SKM-1 (cell line): ENCODE measurements around the gene SKIDA1.

Experiments used
- DNase-seq: peaks from one replicate; lab custom pipeline; 2025; ENCODE audit not compliant: unreplicated experiment; lab: John Stamatoyannopoulos, UW

The SKIDA1 gene

DNA sequence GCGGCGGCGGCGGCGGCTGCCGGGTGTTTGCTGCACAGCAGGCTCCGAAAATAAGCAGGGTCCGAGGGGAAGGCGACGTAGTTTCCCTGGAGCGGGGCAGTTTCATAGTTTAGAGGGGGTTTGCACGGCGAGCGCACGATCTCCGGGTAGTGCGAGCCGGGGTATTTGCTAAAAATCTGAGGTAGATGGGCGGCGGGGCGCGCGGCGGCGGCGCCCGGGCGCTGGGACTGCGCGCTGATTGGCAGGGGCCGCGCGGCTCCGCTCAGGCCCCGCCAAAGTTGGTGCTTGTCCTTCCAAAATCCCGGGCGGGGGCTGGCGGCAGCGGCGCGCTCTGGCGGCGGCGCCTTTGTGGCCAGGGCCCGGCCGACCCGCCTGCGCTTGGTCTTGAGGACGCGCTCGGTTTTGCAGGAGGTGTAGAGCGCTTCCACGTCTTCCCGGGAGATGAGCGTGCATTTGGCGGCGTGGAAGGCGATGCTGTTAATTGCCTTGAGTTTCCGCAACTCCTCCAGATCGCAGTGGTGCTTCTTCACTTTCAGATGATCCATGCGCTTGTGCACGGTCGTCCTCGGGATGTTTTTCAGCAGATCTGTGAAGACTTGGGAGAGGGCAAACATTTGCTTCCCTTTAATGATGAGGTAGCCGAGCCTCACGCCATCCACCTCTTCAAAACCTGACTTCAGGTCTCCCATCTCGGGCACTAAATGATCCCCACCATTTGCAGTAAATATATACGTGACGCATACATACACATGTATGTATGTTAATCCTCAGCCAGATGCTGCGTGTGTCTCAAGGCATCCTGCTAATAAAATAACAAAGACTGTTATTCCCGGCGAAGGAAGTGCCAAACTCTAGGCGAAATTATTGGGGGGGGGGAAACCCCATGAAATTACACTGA is 8.1 kb downstream of the SKIDA1 start:
- DNase-seq = no peak

DNA sequence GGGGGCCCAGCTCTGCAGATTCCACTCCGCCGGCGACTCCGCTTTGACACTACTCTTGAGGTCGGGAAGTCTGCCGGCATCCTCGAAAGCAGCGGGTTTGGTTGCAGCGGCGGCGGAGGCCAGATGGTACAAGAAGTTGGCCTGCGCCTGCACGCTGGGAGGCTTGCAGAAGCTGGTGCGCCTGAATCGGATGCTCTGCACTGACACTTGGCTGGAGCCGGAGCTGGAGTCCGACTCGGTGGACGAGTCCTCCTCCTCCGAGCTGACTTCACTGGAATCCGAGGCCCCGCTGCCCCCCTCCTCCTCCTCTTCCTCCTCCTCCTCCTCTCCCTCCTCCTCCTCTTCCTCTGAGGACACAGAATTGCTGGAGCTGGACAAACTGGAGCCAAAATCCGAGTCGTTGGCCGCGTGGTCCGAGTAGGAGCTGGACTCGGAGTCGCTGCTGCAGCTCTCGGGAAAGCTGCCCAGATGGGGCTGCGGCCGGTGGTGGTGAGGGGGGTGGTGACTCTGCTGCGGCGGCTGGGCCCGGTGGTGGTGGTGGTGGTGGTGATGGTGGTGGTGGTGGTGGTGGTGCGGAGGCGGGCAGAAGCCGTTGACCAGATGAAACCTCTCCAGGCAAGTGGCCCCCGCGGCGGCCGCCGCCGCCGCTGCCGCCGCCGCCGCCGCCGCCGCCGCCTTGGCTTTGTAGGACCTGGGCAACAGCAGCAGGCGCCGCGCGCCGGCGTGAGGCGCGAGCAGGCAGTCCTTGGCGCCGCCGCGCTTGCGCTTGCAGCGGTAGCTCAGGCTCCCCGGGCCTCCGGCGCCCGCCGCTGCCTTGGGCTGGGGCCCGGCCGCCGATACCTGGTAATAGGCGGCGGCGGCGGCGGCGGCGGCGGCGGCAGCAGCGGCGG is 9.0 kb downstream of the SKIDA1 start:
- DNase-seq = no peak

DNA sequence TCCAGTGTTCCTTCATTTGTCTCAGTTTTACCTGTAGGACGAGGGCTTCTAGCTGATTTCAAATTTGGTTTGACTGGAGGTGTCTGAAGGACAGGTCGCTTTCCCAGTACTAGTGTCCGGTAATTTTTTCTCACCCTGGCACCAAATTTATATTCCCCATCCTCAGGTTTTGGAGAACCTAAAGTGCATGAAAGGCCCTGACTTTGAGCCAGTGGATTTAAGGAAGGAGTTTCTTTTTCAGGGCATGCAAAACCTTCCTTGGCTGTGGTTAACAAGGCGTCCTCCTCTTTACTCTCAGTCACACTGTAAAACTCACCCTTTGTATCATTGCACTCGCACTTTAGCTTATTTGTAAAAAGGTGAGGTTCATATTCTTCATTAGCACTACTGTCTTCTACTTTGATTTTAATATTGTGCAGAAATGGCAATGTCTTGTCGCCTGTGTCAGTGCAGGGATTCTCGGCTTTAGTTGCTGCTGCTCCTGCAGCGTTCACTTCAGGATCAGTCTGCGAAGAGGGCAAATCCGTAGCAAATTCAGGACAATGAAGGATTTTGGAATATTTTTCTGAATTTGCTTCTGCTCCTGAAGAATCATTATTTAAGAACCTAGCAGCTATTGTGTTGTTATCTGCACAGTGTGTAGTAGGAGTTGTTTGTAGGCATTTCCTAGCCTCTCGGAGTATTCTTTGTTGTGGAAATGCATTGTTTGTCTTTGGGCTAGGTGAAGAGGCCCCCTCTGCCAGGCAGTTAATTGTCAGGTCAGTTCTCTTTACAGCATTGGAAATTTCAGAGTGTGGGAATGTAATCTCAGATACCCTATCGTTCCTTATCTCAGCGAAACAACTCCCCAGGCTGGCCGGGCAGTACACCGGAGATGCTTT is 9.9 kb downstream of the SKIDA1 start:
- no peak for DNase-seq

DNA sequence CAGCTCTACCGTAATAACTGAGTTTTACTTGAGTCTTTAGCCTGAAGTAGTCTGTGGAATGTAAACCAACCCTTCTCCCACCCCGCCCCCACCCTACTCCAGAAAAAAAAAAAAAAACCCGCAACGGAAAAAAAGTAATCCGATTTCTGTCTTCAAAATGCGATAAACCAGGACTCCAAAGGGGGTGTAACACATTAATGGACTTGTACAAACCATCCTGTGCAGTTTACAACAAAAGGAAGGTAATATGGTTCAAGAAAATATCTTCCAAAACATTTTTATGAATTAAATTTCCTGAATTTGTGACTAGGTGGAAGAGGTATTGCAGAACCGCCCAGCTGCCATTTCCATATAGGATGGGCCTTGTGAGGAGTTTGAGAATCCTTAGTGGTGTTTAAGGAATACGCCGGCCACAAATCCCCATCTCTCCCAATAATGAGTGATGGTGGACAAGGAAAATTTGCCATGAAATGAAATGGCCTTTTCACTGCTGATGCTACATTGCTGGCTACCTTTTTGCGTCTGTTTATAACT is 10.6 kb downstream of the SKIDA1 start:
- DNase-seq = no peak

DNA sequence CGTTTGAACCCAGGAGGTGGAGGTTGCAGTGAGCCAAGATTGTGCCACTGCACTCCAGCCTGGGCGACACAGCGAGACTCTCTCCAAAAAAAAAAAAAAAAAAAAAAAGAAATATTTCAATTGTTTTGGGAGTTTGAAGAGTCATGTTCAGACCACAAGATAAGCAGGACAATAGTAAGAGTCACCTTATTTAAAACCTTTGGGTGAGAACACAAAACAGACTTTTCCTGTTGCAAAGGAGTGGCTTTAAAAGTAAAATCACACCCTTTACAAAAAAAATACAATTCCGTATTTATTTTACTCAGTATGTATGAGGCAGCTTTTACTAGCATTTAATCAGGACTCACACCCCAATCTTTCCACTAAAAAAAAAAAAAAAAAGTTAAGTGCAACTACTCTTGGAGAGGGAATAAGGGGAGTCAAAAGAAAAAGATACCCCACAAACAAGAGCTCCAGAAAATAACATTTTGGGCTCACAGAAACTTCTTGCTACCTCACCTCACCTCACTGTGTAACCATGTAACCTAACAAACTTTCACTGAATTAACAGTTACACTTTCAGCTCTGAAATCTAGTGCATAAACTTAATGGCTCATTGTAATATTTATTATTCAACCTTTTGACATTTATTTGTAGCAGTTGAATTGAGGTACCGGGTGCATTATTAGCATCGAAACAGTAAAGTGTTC is 11.2 kb downstream of the SKIDA1 start:
- DNase-seq = no peak

DNA sequence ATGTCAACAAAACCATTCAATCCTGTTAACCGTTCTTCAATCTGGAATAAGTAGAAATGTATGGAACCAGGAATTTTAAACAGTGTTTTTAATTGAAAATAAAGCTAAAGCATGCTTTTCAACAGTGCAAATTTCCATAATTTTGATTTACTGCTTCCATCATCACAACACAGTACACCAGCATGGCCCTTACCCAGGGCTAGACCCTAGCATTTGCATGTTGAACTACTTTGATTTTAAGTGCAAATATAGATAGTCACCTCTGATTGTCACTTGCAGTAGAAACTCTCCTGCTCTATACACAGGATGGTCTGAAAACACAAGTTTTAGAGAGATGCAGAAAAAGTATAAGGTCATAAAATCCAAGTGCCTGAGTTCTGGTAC is 12.1 kb downstream of the SKIDA1 start:
- no peak for DNase-seq

DNA sequence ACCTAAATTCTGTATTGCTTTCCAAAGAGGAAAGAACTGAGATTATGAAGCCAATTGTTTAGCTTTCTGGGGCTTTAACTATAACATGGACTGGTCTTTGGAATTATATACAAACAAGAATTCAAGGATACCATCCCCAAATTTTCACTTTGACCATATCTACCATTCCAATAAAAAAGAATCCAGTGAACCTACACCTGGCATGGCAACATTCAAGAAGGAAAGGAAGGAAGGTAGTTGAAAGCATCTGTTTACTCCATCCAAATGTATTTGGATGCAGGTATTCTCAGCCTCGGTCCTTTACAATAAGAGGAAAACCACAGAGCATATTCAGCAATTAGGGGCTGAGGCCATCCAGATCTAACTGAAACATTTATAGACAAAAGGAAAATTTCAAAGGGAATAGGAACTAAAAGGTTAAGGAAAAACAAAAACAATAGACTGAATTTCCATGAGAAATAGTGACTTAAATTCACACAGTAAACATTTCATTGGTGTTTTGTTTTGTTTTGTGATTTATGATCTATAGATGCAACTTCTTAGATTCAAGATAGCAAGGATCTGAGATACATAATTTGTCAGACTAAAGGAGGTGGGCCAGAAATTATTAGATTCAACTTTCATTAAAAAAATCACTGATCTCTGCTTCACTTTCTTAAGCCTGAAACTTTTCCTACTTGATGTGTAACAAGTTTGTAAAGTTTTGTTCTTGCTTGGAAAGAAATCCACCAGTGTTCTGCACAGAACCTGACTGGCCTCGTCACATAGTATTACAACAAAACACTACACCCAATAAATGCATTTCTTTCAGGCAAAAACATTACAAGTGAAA is 12.7 kb downstream of the SKIDA1 start:
- no peak for DNase-seq

DNA sequence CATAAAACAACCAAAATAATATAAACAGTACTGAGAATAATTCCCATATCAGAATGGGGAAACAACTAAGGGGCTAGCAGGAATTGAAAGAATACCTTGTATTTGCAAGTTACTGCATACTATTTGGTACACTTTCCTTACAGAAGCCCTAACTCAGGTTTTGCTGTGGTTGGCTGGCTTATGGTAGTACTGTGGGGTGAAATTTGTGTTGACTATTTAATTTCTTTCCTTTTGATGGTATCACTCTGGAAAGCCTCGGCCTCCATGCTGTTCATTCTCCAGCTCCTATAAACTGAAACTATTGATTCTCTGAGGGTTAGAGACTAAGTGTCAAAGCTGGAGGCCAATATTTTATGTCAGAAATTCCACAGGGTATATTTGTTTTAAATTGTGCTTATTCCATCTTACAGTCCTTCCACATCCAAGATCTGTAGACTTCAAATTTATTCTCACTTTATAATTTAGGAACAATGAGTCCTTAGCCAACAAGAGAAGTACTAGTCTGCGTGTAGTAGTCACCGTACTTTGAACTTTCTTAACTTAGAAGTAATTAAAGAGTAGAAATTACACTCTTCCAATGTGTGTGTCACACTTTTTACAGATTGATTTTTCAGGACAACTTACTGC is 13.4 kb downstream of the SKIDA1 start:
- no peak for DNase-seq

DNA sequence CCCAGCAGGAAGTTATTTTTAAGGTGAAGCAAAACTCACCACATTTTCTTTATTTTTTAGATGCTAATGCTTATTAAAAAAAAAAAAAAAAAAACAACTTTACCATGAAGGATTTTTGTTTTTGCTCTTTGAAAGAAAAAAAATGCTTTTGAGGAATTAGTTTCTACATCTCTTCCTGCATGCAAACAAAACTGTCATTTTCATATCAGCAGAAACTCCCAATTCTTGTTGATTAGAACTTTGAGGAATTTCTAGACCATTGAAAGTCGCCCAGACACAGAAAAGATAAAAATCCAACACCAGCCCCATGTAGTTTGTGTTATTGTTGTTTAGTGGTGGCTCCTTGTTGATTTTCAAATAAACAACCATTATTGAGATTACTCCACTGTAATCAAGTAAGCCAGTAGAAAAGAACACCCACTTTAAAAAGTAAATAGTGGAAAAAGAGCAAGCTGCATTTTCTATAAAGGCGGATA is 14.3 kb downstream of the SKIDA1 start:
- no peak for DNase-seq

DNA sequence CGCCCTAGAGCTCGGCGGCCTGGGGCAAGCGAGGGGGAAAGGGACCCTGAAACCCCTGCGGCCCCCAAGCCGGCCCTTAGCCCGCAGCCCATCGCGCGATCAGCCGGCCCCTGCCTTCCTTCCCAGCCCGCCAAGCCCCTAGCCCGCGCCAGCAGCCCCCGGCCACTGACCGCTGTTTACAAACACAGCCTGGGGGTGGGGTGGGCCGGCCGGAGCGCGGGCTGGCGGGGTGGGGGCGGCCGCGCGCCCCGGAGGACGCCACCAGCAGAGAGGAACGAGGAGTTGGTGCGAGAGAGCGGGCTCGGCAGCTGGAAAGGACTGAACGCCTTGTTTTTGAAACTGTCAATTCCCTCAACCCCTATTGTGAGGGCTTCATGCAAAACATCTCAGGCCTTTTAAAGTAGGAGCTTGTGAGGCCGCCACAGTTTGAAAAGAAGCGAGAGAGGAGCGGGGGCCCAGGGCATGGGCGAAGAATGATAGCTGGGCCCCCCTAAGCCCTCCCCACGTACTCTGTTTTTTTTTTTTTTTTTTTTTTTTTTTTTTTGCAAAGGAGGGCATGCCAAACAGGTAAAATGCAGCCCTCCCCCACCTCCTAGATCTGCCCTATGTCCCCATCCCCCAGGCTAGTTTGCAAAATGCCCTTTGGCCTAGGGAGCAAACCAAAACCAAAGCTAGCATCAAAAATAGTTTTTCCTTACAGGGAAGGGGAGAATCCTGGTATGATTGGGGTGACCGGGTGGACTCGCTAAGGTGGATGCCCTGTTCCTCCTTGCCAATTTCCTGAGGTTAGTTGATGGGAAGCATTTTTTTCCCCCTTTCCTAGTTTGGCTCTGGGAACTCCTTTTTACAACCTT is 15.0 kb downstream of the SKIDA1 start:
- no peak for DNase-seq

DNA sequence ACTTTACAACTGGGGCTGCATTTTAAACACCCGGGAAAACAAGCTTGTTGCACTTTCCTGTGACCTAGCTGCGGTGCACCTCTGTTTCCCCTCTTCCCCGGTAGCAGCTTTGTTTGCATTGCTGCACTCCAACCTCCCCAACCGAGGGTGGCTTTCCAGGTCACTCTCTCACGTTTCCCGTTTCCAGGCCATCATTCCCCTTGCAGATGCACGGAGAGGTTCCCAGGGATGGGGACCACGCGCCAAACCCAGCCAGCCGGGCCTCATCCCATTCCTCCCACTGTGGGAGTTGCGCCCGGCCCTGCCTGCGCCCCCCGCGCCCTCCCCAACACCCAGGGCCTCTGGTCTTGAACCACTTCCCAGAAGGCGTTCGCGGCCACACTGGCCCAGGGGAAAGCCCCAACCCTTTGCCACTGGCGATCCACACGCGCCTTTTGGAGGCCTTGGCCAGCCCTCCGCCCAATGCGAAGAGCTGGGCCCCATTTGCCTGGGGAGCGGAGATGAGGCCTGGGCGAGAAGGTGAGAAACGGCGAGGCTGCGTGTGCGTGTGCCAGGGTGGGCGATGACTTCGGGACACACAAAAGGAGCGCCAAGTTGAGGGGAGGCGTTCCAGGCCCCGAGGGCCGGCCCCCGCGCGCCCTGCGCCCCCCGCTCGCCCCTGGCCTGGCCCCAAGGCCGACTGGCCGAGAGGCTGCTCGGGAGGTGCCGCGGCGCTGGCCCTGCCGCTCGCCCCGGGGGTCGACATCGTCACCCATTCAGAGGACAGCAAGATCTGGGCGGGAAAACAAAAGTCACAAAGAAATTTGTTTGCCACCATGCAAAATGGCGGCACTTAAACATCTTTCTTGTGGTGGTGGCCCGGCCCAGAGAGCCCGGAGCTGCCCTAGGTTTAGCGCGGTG is 15.9 kb downstream of the SKIDA1 start:
- no peak for DNase-seq

DNA sequence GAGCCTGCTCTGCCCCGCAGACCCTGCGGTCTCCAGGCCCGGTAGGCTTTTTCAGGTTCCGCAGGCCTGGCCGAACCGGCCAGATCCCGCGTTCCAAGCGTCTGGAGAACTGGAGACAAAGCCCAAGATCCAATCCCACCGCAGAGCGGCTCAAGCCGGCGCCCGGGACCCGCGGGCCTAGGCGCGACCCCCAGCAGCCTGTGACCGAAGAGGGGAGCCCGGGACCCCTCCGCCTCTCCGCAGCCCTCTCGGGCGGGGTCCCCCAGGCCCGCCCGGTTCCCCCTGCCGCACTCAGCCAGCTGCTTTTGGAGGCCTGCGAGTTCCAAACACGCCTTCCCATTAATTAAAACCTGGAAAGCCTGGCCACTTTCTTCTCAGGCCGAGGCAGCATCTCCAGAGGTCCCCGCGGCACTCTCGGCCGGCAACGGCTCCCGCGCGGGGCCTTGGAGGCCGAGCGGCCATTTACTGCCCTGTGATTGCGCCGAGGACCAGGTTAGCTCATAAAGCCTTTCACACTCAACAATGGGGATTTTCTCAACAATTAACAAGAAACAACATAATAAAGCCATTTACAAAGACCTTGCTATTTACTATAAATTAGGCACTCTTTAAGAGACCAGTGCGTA is 16.7 kb downstream of the SKIDA1 start:
- DNase-seq = no peak

DNA sequence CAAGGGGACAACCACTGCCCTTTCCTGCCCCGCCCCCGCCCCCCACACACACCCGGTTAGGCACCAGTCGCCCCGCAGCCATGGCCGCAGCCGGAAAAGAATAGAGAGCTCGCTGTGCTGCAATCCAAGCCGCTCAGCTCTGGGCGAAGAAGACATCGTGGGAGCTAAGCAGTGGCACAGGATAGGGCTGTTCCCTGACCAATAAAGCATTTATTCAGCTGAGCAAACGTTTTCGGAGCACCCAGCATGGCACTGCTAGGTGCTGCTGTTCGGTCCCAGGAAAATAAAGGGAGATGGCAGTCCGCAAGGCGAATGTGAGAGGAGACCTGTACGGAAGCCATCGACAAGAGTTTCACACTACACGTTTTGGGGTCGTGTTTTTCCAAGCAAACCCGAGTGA is 18.3 kb downstream of the SKIDA1 start:
- DNase-seq = no peak

DNA sequence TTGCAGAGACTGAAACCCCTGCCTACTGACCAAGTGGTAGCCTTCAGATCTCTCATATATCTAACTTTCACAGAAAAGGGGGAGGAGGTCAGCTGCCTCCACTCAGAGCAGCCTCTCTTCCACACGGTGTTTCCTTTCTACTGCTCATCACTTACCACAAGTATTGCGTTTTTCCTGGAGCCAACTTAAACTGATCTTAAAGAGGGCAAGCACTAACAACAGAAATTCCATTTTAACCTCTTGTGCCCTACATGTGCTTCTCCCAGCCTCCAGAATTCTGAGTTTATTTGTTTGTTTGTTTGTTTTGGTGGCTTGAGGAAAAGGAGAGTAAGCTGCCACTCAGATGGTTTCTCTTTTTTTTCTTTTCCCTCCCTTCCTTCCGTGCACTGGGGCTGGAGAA is 19.1 kb downstream of the SKIDA1 start:
- no peak for DNase-seq

DNA sequence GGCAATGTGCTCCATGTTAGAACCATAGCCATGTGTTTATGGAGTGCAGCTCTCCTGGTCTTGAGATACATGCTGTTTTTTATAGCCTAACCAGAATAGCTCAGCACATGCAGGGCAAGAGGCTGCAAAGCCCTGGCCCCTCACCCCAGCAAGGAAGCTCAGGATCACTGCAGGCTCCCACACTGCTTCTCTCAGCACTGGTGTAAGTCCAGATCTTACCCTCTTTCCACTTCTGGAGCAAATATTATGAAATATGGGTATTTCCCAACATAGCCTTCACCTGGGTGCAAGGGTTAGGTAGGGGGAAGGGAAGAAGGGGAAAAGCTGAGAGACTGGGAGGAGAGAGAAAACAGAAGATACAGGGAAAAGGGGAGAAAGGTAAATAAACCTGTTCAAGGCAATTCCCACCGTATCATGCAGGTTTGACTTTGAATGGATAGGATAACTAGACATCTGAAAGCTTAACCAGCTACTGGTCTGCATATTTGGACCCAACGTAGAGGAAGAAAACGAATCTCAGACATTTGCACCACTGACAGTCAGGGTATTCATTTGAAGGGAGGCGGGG is 19.7 kb downstream of the SKIDA1 start:
- DNase-seq = no peak

DNA sequence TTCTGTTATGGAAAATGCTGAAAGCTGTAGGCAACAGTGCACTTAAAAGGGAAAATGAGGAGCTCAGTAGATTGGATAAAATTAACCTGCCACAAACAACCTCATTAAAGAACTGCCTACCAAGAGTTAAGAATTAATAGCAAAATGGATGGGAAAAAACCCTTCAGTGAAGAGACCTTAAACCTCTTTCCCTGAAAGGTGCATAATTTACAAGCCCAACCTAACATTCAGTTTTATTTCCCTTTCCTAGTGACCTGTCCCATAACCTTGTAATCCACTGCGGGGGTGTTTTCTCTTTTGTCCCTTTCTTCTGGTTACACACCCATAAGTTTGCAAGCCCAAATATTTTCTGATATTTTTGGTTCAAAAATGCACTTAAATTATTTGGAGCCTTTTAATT is 21.9 kb downstream of the SKIDA1 start:
- DNase-seq = no peak
